ENCODE data around the gene IFNA21. TPM values are rescaled to one million over a fixed set of nuclear protein-coding genes. Genes with fewer than 3 reads are reported as not detected.

Gene IFNA21
- total and polyA plus RNA-seq, 2 experiments from 2014 or later: not detected

DNA sequence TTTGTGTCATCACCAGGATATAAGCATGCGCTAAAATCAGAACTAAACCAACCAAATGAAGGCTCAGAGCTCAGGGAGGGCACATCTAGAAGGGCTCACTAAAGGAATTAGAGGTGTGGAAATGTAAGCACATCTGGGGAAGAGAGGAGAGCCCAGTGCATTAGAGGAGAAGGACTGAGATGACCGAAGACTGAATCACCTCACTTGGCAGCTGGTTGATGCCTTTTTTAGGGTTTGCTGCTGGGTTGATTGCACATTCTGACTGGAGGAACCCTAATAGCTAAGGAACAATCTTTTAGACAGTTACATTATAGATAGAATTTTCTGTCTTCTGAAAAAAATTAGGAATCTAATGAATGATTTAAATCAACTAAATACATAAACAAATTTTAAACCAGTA, 8.2 kb upstream of the IFNA21 start:
- H3K9me3 Mint-ChIP-seq: no peaks in the 10 kb centered on the region
- no peak for ATAC-seq
- H3K27ac Mint-ChIP-seq: no peak overlapping the region
- H3K4me1 Mint-ChIP-seq: no peaks in the 10 kb centered on the region
- Histone ChIP-seq H3K4me1 (ENCODE audit: insufficient read depth) (no peaks in the 10 kb centered on the region), H3K36me3 (ENCODE audit: insufficient read depth) (no peaks in the 10 kb centered on the region), H3K4me3 (no peak overlapping the region), H3K79me2 (replicated peaks; ENCODE audit: insufficient read depth) (no peaks in the 10 kb centered on the region), H2AFZ (no peak overlapping the region), H3K4me2 (no peak overlapping the region), H3K27me3 (ENCODE audit: insufficient read depth) (no peaks in the 10 kb centered on the region), H4K20me1 (replicated peaks; ENCODE audit: insufficient read depth) (no peaks in the 10 kb centered on the region), H3K27ac (ENCODE audit: low read depth) (no peak overlapping the region), H3F3A (replicated peaks; ENCODE audit: low read depth) (no peaks in the 10 kb centered on the region), H3K9me2 (ENCODE audit: insufficient read depth) (no peaks in the 10 kb centered on the region)
- no peak for DNase-seq (ENCODE audit: low spot score)
- TF ChIP-seq POLR2AphosphoS5 (IDR thresholded peaks at IDR 0.05; ENCODE audit: low read depth): no peak
- TF ChIP-seq EZH2phosphoT487 (IDR thresholded peaks at IDR 0.05; ENCODE audit: unreplicated experiment): no peak
- no peak for TF ChIP-seq CREB1 (CRISPR knock-in tag; IDR thresholded peaks at IDR 0.05; ENCODE audit: low read depth)
- TF ChIP-seq, protein P1, sequence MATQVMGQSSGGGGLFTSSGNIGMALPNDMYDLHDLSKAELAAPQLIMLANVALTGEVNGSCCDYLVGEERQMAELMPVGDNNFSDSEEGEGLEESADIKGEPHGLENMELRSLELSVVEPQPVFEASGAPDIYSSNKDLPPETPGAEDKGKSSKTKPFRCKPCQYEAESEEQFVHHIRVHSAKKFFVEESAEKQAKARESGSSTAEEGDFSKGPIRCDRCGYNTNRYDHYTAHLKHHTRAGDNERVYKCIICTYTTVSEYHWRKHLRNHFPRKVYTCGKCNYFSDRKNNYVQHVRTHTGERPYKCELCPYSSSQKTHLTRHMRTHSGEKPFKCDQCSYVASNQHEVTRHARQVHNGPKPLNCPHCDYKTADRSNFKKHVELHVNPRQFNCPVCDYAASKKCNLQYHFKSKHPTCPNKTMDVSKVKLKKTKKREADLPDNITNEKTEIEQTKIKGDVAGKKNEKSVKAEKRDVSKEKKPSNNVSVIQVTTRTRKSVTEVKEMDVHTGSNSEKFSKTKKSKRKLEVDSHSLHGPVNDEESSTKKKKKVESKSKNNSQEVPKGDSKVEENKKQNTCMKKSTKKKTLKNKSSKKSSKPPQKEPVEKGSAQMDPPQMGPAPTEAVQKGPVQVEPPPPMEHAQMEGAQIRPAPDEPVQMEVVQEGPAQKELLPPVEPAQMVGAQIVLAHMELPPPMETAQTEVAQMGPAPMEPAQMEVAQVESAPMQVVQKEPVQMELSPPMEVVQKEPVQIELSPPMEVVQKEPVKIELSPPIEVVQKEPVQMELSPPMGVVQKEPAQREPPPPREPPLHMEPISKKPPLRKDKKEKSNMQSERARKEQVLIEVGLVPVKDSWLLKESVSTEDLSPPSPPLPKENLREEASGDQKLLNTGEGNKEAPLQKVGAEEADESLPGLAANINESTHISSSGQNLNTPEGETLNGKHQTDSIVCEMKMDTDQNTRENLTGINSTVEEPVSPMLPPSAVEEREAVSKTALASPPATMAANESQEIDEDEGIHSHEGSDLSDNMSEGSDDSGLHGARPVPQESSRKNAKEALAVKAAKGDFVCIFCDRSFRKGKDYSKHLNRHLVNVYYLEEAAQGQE (IDR thresholded peaks at IDR 0.05; ENCODE audit: unreplicated experiment): no peak
- TF ChIP-seq ZNF114 (CRISPR knock-in tag; IDR thresholded peaks at IDR 0.05): no peak
- TF ChIP-seq ZNF331 (CRISPR knock-in tag; IDR thresholded peaks at IDR 0.05; ENCODE audit: low read depth): no peak
- TF ChIP-seq EZH2 (IDR thresholded peaks at IDR 0.05; ENCODE audit: low read depth, unreplicated experiment): no peak
- TF ChIP-seq STAT1 (IDR thresholded peaks at IDR 0.05; ENCODE audit: unreplicated experiment): no peak
- TF ChIP-seq, protein P2, sequence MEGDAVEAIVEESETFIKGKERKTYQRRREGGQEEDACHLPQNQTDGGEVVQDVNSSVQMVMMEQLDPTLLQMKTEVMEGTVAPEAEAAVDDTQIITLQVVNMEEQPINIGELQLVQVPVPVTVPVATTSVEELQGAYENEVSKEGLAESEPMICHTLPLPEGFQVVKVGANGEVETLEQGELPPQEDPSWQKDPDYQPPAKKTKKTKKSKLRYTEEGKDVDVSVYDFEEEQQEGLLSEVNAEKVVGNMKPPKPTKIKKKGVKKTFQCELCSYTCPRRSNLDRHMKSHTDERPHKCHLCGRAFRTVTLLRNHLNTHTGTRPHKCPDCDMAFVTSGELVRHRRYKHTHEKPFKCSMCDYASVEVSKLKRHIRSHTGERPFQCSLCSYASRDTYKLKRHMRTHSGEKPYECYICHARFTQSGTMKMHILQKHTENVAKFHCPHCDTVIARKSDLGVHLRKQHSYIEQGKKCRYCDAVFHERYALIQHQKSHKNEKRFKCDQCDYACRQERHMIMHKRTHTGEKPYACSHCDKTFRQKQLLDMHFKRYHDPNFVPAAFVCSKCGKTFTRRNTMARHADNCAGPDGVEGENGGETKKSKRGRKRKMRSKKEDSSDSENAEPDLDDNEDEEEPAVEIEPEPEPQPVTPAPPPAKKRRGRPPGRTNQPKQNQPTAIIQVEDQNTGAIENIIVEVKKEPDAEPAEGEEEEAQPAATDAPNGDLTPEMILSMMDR (conservative IDR thresholded peaks at IDR 0.05; ENCODE audit: low read depth in 2 of 2): no peak
- TF ChIP-seq, protein P3, sequence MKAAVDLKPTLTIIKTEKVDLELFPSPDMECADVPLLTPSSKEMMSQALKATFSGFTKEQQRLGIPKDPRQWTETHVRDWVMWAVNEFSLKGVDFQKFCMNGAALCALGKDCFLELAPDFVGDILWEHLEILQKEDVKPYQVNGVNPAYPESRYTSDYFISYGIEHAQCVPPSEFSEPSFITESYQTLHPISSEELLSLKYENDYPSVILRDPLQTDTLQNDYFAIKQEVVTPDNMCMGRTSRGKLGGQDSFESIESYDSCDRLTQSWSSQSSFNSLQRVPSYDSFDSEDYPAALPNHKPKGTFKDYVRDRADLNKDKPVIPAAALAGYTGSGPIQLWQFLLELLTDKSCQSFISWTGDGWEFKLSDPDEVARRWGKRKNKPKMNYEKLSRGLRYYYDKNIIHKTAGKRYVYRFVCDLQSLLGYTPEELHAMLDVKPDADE (IDR thresholded peaks at IDR 0.05): no peak
- TF ChIP-seq, protein P4, sequence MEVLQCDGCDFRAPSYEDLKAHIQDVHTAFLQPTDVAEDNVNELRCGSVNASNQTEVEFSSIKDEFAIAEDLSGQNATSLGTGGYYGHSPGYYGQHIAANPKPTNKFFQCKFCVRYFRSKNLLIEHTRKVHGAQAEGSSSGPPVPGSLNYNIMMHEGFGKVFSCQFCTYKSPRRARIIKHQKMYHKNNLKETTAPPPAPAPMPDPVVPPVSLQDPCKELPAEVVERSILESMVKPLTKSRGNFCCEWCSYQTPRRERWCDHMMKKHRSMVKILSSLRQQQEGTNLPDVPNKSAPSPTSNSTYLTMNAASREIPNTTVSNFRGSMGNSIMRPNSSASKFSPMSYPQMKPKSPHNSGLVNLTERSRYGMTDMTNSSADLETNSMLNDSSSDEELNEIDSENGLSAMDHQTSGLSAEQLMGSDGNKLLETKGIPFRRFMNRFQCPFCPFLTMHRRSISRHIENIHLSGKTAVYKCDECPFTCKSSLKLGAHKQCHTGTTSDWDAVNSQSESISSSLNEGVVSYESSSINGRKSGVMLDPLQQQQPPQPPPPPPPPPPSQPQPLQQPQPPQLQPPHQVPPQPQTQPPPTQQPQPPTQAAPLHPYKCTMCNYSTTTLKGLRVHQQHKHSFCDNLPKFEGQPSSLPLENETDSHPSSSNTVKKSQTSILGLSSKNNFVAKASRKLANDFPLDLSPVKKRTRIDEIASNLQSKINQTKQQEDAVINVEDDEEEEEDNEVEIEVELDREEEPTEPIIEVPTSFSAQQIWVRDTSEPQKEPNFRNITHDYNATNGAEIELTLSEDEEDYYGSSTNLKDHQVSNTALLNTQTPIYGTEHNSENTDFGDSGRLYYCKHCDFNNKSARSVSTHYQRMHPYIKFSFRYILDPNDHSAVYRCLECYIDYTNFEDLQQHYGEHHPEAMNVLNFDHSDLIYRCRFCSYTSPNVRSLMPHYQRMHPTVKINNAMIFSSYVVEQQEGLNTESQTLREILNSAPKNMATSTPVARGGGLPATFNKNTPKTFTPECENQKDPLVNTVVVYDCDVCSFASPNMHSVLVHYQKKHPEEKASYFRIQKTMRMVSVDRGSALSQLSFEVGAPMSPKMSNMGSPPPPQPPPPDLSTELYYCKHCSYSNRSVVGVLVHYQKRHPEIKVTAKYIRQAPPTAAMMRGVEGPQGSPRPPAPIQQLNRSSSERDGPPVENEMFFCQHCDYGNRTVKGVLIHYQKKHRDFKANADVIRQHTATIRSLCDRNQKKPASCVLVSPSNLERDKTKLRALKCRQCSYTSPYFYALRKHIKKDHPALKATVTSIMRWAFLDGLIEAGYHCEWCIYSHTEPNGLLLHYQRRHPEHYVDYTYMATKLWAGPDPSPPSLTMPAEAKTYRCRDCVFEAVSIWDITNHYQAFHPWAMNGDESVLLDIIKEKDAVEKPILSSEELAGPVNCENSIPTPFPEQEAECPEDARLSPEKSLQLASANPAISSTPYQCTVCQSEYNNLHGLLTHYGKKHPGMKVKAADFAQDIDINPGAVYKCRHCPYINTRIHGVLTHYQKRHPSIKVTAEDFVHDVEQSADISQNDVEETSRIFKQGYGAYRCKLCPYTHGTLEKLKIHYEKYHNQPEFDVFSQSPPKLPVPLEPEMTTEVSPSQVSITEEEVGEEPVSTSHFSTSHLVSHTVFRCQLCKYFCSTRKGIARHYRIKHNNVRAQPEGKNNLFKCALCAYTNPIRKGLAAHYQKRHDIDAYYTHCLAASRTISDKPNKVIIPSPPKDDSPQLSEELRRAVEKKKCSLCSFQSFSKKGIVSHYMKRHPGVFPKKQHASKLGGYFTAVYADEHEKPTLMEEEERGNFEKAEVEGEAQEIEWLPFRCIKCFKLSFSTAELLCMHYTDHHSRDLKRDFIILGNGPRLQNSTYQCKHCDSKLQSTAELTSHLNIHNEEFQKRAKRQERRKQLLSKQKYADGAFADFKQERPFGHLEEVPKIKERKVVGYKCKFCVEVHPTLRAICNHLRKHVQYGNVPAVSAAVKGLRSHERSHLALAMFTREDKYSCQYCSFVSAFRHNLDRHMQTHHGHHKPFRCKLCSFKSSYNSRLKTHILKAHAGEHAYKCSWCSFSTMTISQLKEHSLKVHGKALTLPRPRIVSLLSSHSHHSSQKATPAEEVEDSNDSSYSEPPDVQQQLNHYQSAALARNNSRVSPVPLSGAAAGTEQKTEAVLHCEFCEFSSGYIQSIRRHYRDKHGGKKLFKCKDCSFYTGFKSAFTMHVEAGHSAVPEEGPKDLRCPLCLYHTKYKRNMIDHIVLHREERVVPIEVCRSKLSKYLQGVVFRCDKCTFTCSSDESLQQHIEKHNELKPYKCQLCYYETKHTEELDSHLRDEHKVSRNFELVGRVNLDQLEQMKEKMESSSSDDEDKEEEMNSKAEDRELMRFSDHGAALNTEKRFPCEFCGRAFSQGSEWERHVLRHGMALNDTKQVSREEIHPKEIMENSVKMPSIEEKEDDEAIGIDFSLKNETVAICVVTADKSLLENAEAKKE (CRISPR knock-in tag; IDR thresholded peaks at IDR 0.05): no peak
- H3K4me3 Mint-ChIP-seq: no peak overlapping the region
- H3K36me3 Mint-ChIP-seq (ENCODE audit: low read depth): no peaks in the 10 kb centered on the region
- peaks cover under 1% of the 10 kb centered on the region for H3K27me3 Mint-ChIP-seq (ENCODE audit: insufficient read depth, low read depth, poor library complexity)

Data from GM23338 (cell line).